ENCODE measurements around the gene KPNA4.

The KPNA4 gene

GRCh38 chr3:160562952-160563351, 2.4 kb downstream of the KPNA4 start:
- no peak for DNase-seq (ENCODE audit: low read depth)
- no peak for TF ChIP-seq CTCF (conservative IDR thresholded peaks at IDR 0.05; ENCODE audit: low read depth, low read length)
- H3K4me3 ChIP-seq (ENCODE audit: low read depth, low read length) = peak overlapping the region; percentile 17

GRCh38 chr3:160557571-160557970, 7.8 kb downstream of the KPNA4 start:
- H3K4me3 ChIP-seq (ENCODE audit: low read depth, low read length) = no peak overlapping the region
- no peak for DNase-seq (ENCODE audit: low read depth)
- TF ChIP-seq CTCF (conservative IDR thresholded peaks at IDR 0.05; ENCODE audit: low read depth, low read length) = no peak

- no peak overlapping the region for H3K4me3 ChIP-seq (ENCODE audit: low read depth, low read length)
- no peak for TF ChIP-seq CTCF (conservative IDR thresholded peaks at IDR 0.05; ENCODE audit: low read depth, low read length)
- DNase-seq (ENCODE audit: low read depth) = no peak
These were observed 9.2 kb downstream of the KPNA4 start for GRCh38 chr3:160556141-160556540.

GRCh38 chr3:160554980-160555379, 10.4 kb downstream of the KPNA4 start:
- H3K4me3 ChIP-seq (ENCODE audit: low read depth, low read length) = no peak overlapping the region
- no peak for TF ChIP-seq CTCF (conservative IDR thresholded peaks at IDR 0.05; ENCODE audit: low read depth, low read length)
- no peak for DNase-seq (ENCODE audit: low read depth)

- TF ChIP-seq CTCF (conservative IDR thresholded peaks at IDR 0.05; ENCODE audit: low read depth, low read length) = no peak
These were observed 11.5 kb downstream of the KPNA4 start for GRCh38 chr3:160553827-160554226.

GRCh38 chr3:160546727-160547126, 18.6 kb downstream of the KPNA4 start:
- H3K4me3 ChIP-seq (ENCODE audit: low read depth, low read length) = no peak overlapping the region
- DNase-seq (ENCODE audit: low read depth) = no peak
- TF ChIP-seq CTCF (conservative IDR thresholded peaks at IDR 0.05; ENCODE audit: low read depth, low read length) = no peak

More at GRCh38 chr3:160553827-160554226, 11.5 kb downstream of the KPNA4 start:
- no peak for DNase-seq (ENCODE audit: low read depth)
- H3K4me3 ChIP-seq (ENCODE audit: low read depth, low read length) = no peak overlapping the region

- no peak overlapping the region for H3K4me3 ChIP-seq (ENCODE audit: low read depth, low read length)
- TF ChIP-seq CTCF (conservative IDR thresholded peaks at IDR 0.05; ENCODE audit: low read depth, low read length) = no peak
- no peak for DNase-seq (ENCODE audit: low read depth)
These were observed 19.9 kb downstream of the KPNA4 start for GRCh38 chr3:160545504-160545871.
